ENCODE results near the gene NEURL4.

NEURL4 gene

GRCh38 chr17:7279448-7279847, 49.7 kb downstream of the NEURL4 start:
- DNase-seq (ENCODE audit: low read depth): no peak

DNA sequence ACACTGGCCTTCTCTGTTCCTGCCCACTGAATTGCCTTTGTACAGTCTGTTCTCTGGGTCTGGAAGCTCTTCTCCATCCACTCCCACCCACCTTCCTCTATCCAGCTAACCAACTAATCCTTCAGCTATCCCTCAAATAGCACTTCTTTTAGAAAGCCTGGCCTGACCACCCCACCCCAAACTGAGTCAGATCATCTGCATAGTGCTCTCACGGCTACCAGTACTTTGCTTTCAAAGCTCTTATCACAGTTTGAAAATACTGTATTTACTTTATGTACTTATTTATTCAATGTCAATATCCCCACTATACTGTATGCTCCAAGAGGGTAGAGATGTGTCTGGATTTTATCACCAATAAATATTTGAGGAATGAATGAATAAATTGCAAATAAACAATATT, 62.4 kb downstream of the NEURL4 start:
- no peak for DNase-seq (ENCODE audit: low read depth)
